HG02943 (cell line): ENCODE measurements around the gene SERPINA4.
"Not testable (repeated sequence)": the region's sequence is repeated elsewhere in the genome, so short reads cannot be mapped to it uniquely, and the experiment has no call there.

Experiments used
- ATAC-seq: cut with Tn5 transposase; IDR thresholded peaks from one replicate; pipeline ENCODE4 v1.9.1; 2021; ENCODE audit warnings: mild to moderate bottlenecking, low read depth, moderate library complexity; ENCODE audit not compliant: unreplicated experiment

The SERPINA4 gene

GRCh38 chr14:94562941-94563883, 2.0 kb downstream of the SERPINA4 start:
- ATAC-seq = no peak

- ATAC-seq = no peak
Observed at GRCh38 chr14:94564381-94564780, 3.1 kb downstream of the SERPINA4 start.

DNA sequence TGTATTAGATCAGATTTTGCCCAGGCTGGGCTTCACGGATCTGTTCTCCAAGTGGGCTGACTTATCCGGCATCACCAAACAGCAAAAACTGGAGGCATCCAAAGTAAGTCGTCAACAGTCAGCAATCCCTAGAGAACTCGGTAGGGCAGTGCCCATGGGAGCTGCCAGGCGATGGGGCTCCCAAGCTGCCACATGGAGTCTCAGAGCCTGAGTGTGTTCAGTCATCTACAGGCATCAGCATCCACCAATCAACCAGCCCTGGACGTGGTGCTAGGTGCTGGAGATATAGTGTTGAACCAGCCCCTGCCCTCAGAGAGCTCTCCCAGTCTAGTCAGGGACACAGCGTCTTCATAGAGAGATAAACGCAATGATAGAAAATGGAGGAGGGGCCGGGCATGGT, 6.9 kb downstream of the SERPINA4 start:
- no peak for ATAC-seq

- ATAC-seq = no peak
Observed at GRCh38 chr14:94569381-94570001, 8.2 kb downstream of the SERPINA4 start.

- ATAC-seq = no peak
Observed at GRCh38 chr14:94570002-94570400, 8.8 kb downstream of the SERPINA4 start.

DNA sequence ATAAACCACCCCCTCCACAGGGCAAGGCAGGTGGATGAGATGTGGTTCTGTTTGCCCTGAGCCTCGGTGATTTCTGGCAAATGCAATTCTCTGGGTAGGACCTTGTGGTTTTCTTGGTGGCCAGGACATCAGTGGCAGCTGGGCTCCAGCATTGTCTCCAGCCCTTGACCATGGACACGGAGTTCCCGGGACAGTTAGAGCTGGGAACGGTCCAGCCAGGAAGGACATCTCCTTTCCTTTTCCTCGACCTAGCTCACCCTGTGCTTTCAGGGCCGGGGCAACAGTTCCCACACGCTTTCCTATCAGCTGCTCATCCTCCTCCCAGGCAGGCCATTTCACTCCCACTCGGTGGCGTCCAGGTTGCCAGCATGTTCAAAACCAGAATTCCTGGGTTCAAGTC, 9.2 kb downstream of the SERPINA4 start:
- ATAC-seq = no peak

DNA sequence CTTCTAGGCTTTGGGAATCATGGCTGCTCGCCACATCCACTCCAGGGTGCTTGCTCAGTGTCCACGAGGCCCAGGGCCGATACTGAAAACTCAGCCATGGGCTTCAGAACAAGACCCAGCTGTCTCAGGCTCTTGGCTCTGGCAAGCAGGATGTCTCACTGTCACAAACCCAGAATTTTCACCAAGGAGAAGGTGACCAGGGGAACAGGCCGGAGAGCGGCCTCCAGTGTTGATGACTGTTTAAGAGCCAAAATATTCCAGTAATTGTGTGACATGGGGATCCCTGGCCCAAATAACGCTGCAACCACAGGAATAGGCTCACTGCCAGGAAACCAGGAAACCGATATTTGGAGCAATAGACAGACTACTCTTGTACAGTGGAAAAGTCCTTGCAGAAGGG, 10.2 kb downstream of the SERPINA4 start:
- no peak for ATAC-seq

GRCh38 chr14:94571950-94572349, 10.7 kb downstream of the SERPINA4 start:
- no peak for ATAC-seq

DNA sequence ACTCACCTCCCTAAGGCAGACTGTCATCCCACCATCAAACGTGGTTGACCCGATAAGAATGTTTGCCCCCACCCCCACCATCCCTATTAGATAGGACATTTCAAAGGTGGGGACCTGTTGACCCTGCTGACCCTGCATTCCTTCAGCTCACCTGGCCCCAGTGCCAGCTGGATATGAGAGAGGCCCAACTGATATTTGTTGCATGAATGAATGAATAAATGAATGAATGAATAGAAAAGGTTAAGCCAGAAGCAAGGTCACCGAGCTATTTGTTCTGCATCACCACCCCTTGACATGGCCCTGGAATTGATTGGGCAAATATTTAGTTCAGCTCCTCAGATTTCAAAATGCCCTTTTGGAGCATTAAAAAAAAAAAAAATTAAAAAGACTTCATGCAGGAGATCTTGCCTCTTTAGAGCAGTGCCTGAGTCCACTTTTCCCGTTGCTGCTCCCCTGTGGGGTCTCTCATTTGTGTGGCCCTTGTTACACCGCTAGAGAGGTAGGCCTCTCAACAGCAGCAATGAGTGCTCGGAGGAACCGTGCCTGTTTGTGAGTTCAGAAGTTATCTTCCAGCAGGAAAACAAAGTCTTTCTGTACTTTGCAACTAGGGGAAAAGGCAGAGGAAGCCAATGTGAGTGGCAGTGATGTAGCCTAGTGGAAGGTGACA, 11.5 kb downstream of the SERPINA4 start:
- no peak for ATAC-seq

DNA sequence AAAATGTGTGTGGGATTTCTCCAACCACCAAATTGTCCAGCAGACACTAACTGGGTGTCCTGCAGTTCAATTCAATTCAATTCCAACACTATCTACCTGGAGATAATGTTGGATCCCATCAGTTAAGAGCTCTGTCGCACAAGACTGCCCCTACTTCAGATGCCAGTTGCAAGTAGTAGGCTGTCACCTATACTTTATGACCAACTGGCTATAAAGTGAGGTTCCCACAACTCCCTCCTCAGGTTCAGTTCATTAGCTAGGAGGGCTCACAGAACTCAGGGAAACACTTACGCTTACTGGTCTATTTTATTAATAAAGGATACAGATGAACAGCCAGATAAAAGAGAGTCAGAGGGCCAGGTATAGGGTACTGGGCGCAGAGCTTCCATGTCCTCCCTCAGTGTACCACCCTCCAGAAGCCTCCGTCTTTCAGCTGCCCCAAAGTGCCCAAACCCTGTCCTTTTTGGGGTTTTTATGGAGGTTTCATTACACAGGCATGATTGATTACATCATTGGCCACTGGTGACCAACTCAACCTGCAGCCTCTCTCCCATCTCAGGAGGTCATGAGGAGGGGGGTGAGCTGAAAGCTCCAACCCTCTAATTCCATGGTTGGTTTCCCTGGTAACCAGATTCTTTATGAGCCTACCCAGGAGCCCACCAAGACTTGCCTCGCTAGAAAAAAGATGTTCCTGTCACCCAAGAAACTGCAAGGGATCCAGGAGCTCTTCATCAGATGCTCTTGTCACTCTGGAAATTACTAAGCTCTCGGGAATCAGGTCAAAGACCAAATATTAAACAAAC, 12.4 kb downstream of the SERPINA4 start:
- no peak for ATAC-seq

GRCh38 chr14:94574336-94574735, 13.1 kb downstream of the SERPINA4 start:
- no peak for ATAC-seq

DNA sequence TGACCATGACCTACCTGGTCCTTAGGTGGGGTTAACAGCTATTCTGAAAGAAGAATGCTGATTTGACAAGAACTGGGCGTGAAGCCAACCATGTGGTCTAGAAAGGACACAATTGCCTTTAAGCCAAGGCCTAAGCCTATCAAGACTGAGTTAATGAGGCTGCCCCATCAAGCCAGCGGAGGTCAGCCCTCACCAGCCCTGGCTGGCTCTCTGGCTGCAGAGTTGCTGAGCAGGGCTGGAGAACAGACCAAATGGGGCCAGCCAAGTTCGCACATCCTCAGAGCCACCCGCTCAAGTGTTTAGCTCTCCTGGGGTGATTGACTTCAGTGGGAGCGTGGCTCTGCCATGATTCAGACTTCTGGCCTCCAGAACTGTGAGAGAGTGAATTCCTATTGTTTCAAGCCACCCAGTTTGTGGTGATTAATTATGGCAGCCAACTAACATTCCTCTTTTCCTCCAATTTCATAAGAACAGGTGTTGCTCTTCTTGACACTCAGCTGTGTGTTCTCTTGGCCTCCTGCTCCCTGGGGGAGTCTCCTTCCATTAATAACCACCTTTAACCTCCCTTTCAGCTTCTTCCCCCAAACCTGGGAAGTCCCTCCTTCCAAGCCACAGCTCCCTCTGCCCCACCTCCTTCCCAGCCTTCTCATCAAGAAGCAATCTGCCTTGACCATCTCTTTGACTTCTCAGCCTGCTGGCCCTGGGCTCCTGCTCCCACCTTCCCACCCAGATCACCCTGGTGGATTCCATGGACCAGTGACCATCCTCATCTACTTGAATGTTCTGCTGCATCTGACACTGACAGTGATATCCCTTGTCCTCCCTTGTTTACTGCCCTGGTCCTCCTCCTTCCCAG, 14.7 kb downstream of the SERPINA4 start:
- no peak for ATAC-seq

GRCh38 chr14:94577472-94577871, 16.2 kb downstream of the SERPINA4 start:
- not testable (repeated sequence) for ATAC-seq

DNA sequence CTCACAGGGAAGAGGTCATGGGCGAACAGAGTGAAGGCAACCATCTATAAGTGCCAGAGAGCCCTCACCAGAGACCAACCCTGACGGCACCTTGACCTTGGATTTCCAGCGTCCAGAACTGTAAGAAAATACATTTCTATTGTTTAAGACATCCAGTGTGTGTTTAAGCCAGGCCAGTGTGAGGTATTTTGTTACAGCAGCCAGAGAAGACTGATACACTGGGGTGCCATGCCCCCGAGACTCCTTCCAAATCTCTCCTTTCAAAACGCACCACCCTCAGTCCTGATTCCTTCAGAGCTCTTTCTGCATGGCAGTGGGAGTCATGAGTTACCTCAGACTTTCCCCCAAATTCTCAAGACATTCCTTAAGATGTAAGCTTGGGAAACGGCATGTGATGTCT, 17.5 kb downstream of the SERPINA4 start:
- no peak for ATAC-seq

GRCh38 chr14:94581127-94581999, 20.1 kb downstream of the SERPINA4 start, which contains the start of gene SERPINA5:
SERPINA5 (plus strand) TSS chr14:94581426; CDS start chr14:94587363, 5,937 bp downstream.
- ATAC-seq = no peak

DNA sequence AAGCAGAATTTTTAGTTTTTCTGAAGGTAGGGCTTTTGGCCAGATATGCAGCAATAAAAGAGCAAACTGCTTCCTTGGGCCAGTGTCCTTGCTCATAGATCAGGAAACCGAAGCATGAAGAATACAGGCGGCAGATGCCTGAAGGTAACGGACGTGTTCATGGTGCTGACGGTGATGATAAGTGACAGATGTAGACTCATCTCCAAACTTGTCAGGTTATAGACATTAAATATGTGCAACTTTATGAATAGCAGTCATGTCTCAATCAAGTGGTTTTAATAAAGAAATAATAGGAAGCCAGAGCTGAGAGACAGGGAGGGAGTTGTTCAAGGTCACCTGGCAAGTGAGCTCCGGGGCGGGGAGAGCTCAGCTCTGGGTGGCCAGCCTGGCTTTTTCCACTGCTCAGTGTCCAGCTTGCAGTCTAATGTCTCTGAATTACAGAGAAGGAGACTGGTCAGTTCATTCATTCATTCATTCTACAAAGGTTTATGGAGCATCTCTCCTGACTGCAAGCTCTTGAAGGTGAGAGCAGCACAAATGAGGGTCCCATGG, 21.0 kb downstream of the SERPINA4 start:
- no peak for ATAC-seq

- ATAC-seq = no peak
Observed at GRCh38 chr14:94582851-94583250, 21.6 kb downstream of the SERPINA4 start.

GRCh38 chr14:94583557-94583956, 22.3 kb downstream of the SERPINA4 start:
- no peak for ATAC-seq
